ENCODE data around the gene UTS2B.

- TF ChIP-seq CTCF (IDR thresholded peaks at IDR 0.05) (no peak), REST (IDR thresholded peaks at IDR 0.05; ENCODE audit: insufficient read depth in 1 of 2, low read depth in 2 of 2, low read length in 1 of 2) (no peak), POLR2AphosphoS5 (IDR thresholded peaks at IDR 0.05; ENCODE audit: low read depth, low read length) (no peak), SIN3A (IDR thresholded peaks at IDR 0.05; ENCODE audit: borderline replicate concordance, insufficient read depth, low read depth, low read length) (no peak)
Observed at GRCh38 chr3:191256405-191256804, 73.9 kb downstream of the UTS2B start.
